ENCODE results near the gene NTRK1.

The NTRK1 gene

GRCh38 chr1:156910309-156910782 is 49.7 kb downstream of the NTRK1 start (continued):
- TF ChIP-seq ZNF529 (tag by site-specific recombination; IDR thresholded peaks at IDR 0.05; ENCODE audit: insufficient replicate concordance) (no peak), ZNF670 (tag by site-specific recombination; IDR thresholded peaks at IDR 0.05; ENCODE audit: low read depth) (no peak), ZNF549 (tag by site-specific recombination; IDR thresholded peaks at IDR 0.05) (no peak), ZNF292 (tag by site-specific recombination; IDR thresholded peaks at IDR 0.05; ENCODE audit: borderline replicate concordance, low read depth) (no peak), ZNF423 (tag by site-specific recombination; IDR thresholded peaks at IDR 0.05) (no peak), ZNF274 (IDR thresholded peaks at IDR 0.05; ENCODE audit: low read length) (no peak), ZNF274 (tag by site-specific recombination; IDR thresholded peaks at IDR 0.05; ENCODE audit: borderline replicate concordance) (no peak), RBAK (tag by site-specific recombination; IDR thresholded peaks at IDR 0.05) (no peak), ZNF114 (tag by site-specific recombination; IDR thresholded peaks at IDR 0.05) (no peak), ZNF645 (tag by site-specific recombination; IDR thresholded peaks at IDR 0.05) (no peak), IKZF3 (tag by site-specific recombination; IDR thresholded peaks at IDR 0.05) (no peak), ZNF157 (tag by site-specific recombination; IDR thresholded peaks at IDR 0.05) (no peak), ZNF223 (tag by site-specific recombination; IDR thresholded peaks at IDR 0.05) (no peak), ZNF169 (tag by site-specific recombination; IDR thresholded peaks at IDR 0.05) (no peak), ZNF366 (tag by site-specific recombination; conservative IDR thresholded peaks at IDR 0.05) (no peak), ZNF449 (tag by site-specific recombination; IDR thresholded peaks at IDR 0.05) (no peak), EGR2 (tag by site-specific recombination; IDR thresholded peaks at IDR 0.05; ENCODE audit: low read depth) (peak; percentile 82), ZNF19 (tag by site-specific recombination; IDR thresholded peaks at IDR 0.05; ENCODE audit: low read depth) (no peak), ZNF510 (tag by site-specific recombination; IDR thresholded peaks at IDR 0.05; ENCODE audit: insufficient replicate concordance) (no peak), ZNF548 (tag by site-specific recombination; IDR thresholded peaks at IDR 0.05) (no peak), ZNF560 (tag by site-specific recombination; IDR thresholded peaks at IDR 0.05; ENCODE audit: borderline replicate concordance) (no peak), ZSCAN18 (tag by site-specific recombination; IDR thresholded peaks at IDR 0.05) (no peak), ZNF624 (tag by site-specific recombination; IDR thresholded peaks at IDR 0.05) (no peak), ZNF621 (tag by site-specific recombination; IDR thresholded peaks at IDR 0.05) (no peak), ZNF76 (tag by site-specific recombination; IDR thresholded peaks at IDR 0.05; ENCODE audit: borderline replicate concordance, low read depth) (no peak), ZNF416 (tag by site-specific recombination; IDR thresholded peaks at IDR 0.05) (no peak), ZNF155 (tag by site-specific recombination; IDR thresholded peaks at IDR 0.05) (no peak), ZBTB1 (tag by site-specific recombination; IDR thresholded peaks at IDR 0.05) (no peak), ZNF837 (tag by site-specific recombination; IDR thresholded peaks at IDR 0.05) (no peak), ZNF660 (tag by site-specific recombination; IDR thresholded peaks at IDR 0.05) (no peak), ZNF24 (tag by site-specific recombination; IDR thresholded peaks at IDR 0.05) (no peak), MEIS1 (CRISPR knock-in tag; IDR thresholded peaks at IDR 0.05; ENCODE audit: borderline replicate concordance) (no peak), INSM2 (tag by site-specific recombination; IDR thresholded peaks at IDR 0.05) (no peak; the same call in 1 of the 2 replicates), ZBTB8A (tag by site-specific recombination; IDR thresholded peaks at IDR 0.05) (0 out of 2 replicates have a peak, but pooled peaks have one; percentile 25), ZNF571 (tag by site-specific recombination; IDR thresholded peaks at IDR 0.05) (no peak), ZNF701 (tag by site-specific recombination; IDR thresholded peaks at IDR 0.05) (no peak)

Data from HEK293 (cell line).